Suppressor macrophage treated with lipopolysaccharide for 4 hours (primary cell): Measurements from ENCODE around the gene HOXC9.

Experiments
- DNase-seq: peaks from one replicate; pipeline ENCODE4 v3.0.0-alpha.2; 2020

The HOXC9 gene

GRCh38 chr12:54042970-54043853, 43.3 kb downstream of the HOXC9 start:
- DNase-seq: no peak

GRCh38 chr12:54044425-54045103, 44.6 kb downstream of the HOXC9 start:
- no peak for DNase-seq

- DNase-seq: no peak
These were observed 45.4 kb downstream of the HOXC9 start for GRCh38 chr12:54045401-54045800.

GRCh38 chr12:54045868-54046521, 46.0 kb downstream of the HOXC9 start:
- no peak for DNase-seq

GRCh38 chr12:54046809-54047159, 46.8 kb downstream of the HOXC9 start:
- DNase-seq: no peak

GRCh38 chr12:54047160-54047963, 47.4 kb downstream of the HOXC9 start:
- DNase-seq: no peak

GRCh38 chr12:54047964-54048303, 48.0 kb downstream of the HOXC9 start:
- no peak for DNase-seq

- no peak for DNase-seq
These were observed 48.6 kb downstream of the HOXC9 start for GRCh38 chr12:54048406-54049093.

- no peak for DNase-seq
These were observed 49.1 kb downstream of the HOXC9 start for GRCh38 chr12:54049108-54049507.

- no peak for DNase-seq
These were observed 50.5 kb downstream of the HOXC9 start for GRCh38 chr12:54050482-54050810.

- DNase-seq: peak; percentile 14
These were observed 51.3 kb downstream of the HOXC9 start for GRCh38 chr12:54051026-54051842.

GRCh38 chr12:54051874-54052437, 52.0 kb downstream of the HOXC9 start:
- DNase-seq: no peak

- no peak for DNase-seq
These were observed 52.6 kb downstream of the HOXC9 start for GRCh38 chr12:54052438-54053002.
